Ovary (tissue), 9 donors: ENCODE data around the gene HSPA9. TPM values are rescaled to one million over a fixed set of nuclear protein-coding genes. Genes with fewer than 3 reads are reported as not detected.

ENCODE experiments used
- DNase-seq, 5 donors: peaks; one replicate each; pipeline ENCODE4 v3.0.0-alpha.2; 2019 to 2020
- H3K27ac ChIP-seq, 2 donors: fragments of 200-600 bp; one replicate each; pipeline versions ENCODE4 v1.5.1 to v1.8.0; 2019 to 2022
- H3K27me3 ChIP-seq: fragments of 200-600 bp; one replicate; pipeline ENCODE4 v1.8.0; 2022
- H3K36me3 ChIP-seq: fragments of 200-600 bp; sonication (generic); one replicate; pipeline ENCODE4 v1.5.1; 2019
- H3K4me1 ChIP-seq: one replicate; pipeline ENCODE4 v1.8.1; 2013; ENCODE audit warnings: mild to moderate bottlenecking, moderate library complexity; ENCODE audit not compliant: insufficient read depth
- H3K4me3 ChIP-seq: fragments of 200-600 bp; sonication (generic); one replicate; pipeline ENCODE4 v1.5.1; 2017
- H3K9me3 ChIP-seq, 2 donors: fragments of 200-600 bp in 1 of 2; sonication (generic) in 1 of 2; one replicate each; pipeline versions ENCODE4 v1.5.1 to v1.8.1; 2013 to 2019; ENCODE audit warnings: mild to moderate bottlenecking in 1 of 2, moderate library complexity in 1 of 2
- CTCF ChIP-seq, 3 donors: fragments of 450-650 bp in 2 of 3; fragments of 200-600 bp in 1 of 3; IDR thresholded peaks; one replicate each; pipeline versions ENCODE4 v1.5.1 to v1.8.0; 2016 to 2022; ENCODE audit warnings: antibody characterized with exemption in 3 of 3, mild to moderate bottlenecking in 1 of 3
- EP300 ChIP-seq: sonication (generic); formaldehyde crosslinking; IDR thresholded peaks from one replicate; pipeline ENCODE4 v1.6.1; 2017; ENCODE audit warnings: antibody characterized with exemption
- POLR2A ChIP-seq: fragments of 450-650 bp; IDR thresholded peaks from one replicate; pipeline ENCODE4 v1.6.1; 2017; ENCODE audit warnings: antibody characterized with exemption, mild to moderate bottlenecking, moderate library complexity
- whole genome bisulfite sequencing, 3 donors: extraction: QIAGEN DNeasy Blood & Tissue Kit in 1 of 3; methylation state at CpG; one replicate each; pipeline versions ENCODE4 v1.1.5 to v1.1.7; 2013 to 2017; 5-methylcytosine and 5-hydroxymethylcytosine counted together
- intact Hi-C, 4 donors: fragments of 100-400 bp; cut with DNase I; formaldehyde crosslinking; loops; one replicate each; pipeline versions ENCODE4 v1.11.0 to v1.15.1; 2022 to 2023
- polyA plus RNA-seq, 2 donors: library from polyadenylated mRNA; stranded (reverse); fragments of 200-250 nt in 1 of 2; fragments of 350-450 nt in 1 of 2; fragmentation: Illumina TruSeq in 1 of 2; extraction: RNeasy Lipid Tissue Mini Kit (QIAGEN cat#74804) in 1 of 2; gene quantifications; one replicate each; pipeline ENCODE4 v1.2.3, GENCODE V29; 2013 to 2014
- total RNA-seq, 7 donors: library from RNA; depleted of rRNA in 2 of 7; stranded (reverse); fragments of >200 nt in 2 of 7; fragmentation: NEBNext Ultra II Directional in 3 of 7; extraction: Animal tissue kit (Norgen Biotek cat#: 25700) in 3 of 7; gene quantifications; one replicate each; pipeline versions ENCODE4 v1.1.0 to v1.2.4, GENCODE V29; 2016 to 2023
- donor health status: DM: no; HTN: no; CAD: no; lungs with moderate emphysema.
- donor health status: DM: no; HTN: no; CAD: no.
- donor health status: Bipolar disorder and iron deficiency.
- donor health status: DM: yes; HTN: yes; CAD: no.
- donor health status: DM: no; HTN: no; CAD: no.
- donor health status: DM: yes; HTN: yes; CAD: no.

Gene HSPA9
- total and polyA plus RNA-seq, 9 donors = 85.4 to 340 (median 180) TPM

- 26 to 55% (median 34%) methylated on average over 10 of the region's 10 CpGs for WGBS, 3 donors
- peak in 1 of 5 donors; percentile 31 for DNase-seq
- TF ChIP-seq EP300 = no peak
- no peak for TF ChIP-seq CTCF (IDR thresholded peaks at IDR 0.05)
- no peak for TF ChIP-seq POLR2A
- H3K4me1 ChIP-seq = peaks cover 13% of the 10 kb centered on the region
- intact Hi-C loops = no loop called here
- no peak overlapping the region for H3K4me3 ChIP-seq
- no peaks in the 10 kb centered on the region for H3K27me3 ChIP-seq
- no peaks in the 10 kb centered on the region for H3K9me3 ChIP-seq
- H3K36me3 ChIP-seq = no peaks in the 10 kb centered on the region
- H3K27ac ChIP-seq = peak overlapping the region in 1 of 2 donors; percentile 66
Observed at GRCh38 chr5:138610415-138610917, 35.3 kb upstream of the HSPA9 start.

GRCh38 chr5:138606378-138607064 lies 31.3 kb upstream of the HSPA9 start:
- no peak for DNase-seq
- no peaks in the 10 kb centered on the region for H3K9me3 ChIP-seq
- no peak for TF ChIP-seq POLR2A
- TF ChIP-seq EP300 = no peak
- TF ChIP-seq CTCF (IDR thresholded peaks at IDR 0.05) = no peak
- no peak overlapping the region for H3K27ac ChIP-seq
- intact Hi-C loops = no loop called here
- H3K4me1 ChIP-seq = peaks cover 13% of the 10 kb centered on the region
- H3K36me3 ChIP-seq = no peaks in the 10 kb centered on the region
- no peaks in the 10 kb centered on the region for H3K27me3 ChIP-seq
- 83 to 84% (median 83%) methylated on average over 6 of the region's 6 CpGs for WGBS, 3 donors
- no peak overlapping the region for H3K4me3 ChIP-seq

GRCh38 chr5:138605254-138605972 lies 30.2 kb upstream of the HSPA9 start:
- no peak overlapping the region for H3K4me3 ChIP-seq
- peaks cover 10% of the 10 kb centered on the region for H3K4me1 ChIP-seq
- H3K9me3 ChIP-seq = no peaks in the 10 kb centered on the region
- DNase-seq = no peak
- 73 to 78% (median 78%) methylated on average over 2 of the region's 2 CpGs for WGBS, 3 donors
- TF ChIP-seq POLR2A (no peak), CTCF (IDR thresholded peaks at IDR 0.05) (no peak), EP300 (no peak)
- intact Hi-C loops = no loop called here
- H3K27me3 ChIP-seq = no peaks in the 10 kb centered on the region
- no peak overlapping the region for H3K27ac ChIP-seq
- H3K36me3 ChIP-seq = no peaks in the 10 kb centered on the region

DNA sequence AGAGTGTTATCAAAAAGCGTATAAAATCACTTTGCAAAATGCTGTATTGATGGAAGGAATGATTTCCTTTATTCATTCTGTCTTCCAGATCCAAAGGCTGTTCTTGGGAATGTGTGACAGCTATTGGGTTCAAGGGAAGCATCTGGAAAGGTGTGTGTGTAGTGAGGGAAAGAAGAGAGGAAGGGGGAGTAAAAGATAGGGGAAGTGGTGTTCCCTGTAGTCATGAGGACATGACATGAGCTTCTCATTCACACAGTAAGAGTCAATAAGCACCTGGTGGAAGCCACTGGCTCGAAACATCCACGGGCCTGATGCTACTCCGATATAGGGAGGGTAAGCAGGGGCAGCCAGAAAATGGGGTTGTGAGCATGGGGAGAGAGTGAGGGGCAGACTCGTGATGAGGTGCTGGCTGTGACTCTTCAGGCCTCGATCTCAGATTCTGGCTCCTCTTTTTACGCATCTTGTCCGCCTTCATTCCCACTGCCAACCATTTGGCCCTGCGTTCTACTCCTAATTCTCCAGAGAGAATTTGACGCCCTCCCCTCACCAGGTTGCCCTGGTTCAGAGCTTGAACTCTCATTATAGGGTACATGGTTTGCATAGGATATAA lies 29.1 kb upstream of the HSPA9 start:
- no peaks in the 10 kb centered on the region for H3K36me3 ChIP-seq
- no peak overlapping the region for H3K4me3 ChIP-seq
- no peak for DNase-seq
- H3K4me1 ChIP-seq = peaks cover 2% of the 10 kb centered on the region
- no peak overlapping the region for H3K27ac ChIP-seq
- 92 to 94% (median 93%) methylated on average over 10 of the region's 10 CpGs for WGBS, 3 donors
- TF ChIP-seq EP300 = no peak
- TF ChIP-seq POLR2A = no peak
- no peak for TF ChIP-seq CTCF (IDR thresholded peaks at IDR 0.05)
- H3K9me3 ChIP-seq = no peaks in the 10 kb centered on the region
- no peaks in the 10 kb centered on the region for H3K27me3 ChIP-seq
- intact Hi-C loops = no loop called here
